GM19099 (cell line): ENCODE data around the gene CDK1.

Experiments
- POLR2A ChIP-seq: IDR thresholded peaks from 3 replicates; pipeline ENCODE4 v1.6.1; 2011; ENCODE audit warnings: low read depth; ENCODE audit not compliant: insufficient read length; ENCODE audit errors: extremely low read depth

CDK1 gene

GRCh38 chr10:60760711-60761210, 17.5 kb upstream of the CDK1 start:
- no peak for TF ChIP-seq POLR2A

GRCh38 chr10:60762554-60762953, 15.7 kb upstream of the CDK1 start:
- TF ChIP-seq POLR2A: no peak

- TF ChIP-seq POLR2A: no peak
Observed at GRCh38 chr10:60767424-60767823, 10.9 kb upstream of the CDK1 start.

- TF ChIP-seq POLR2A: no peak
Observed at GRCh38 chr10:60769406-60769805, 8.9 kb upstream of the CDK1 start.

GRCh38 chr10:60777696-60778213, 523 bp upstream of the CDK1 start:
- no peak for TF ChIP-seq POLR2A

GRCh38 chr10:60778971-60779796, 906 bp downstream of the CDK1 start:
- TF ChIP-seq POLR2A: no peak

- no peak for TF ChIP-seq POLR2A
Observed at GRCh38 chr10:60781661-60782060, 3.4 kb downstream of the CDK1 start.

GRCh38 chr10:60784641-60785040, 6.4 kb downstream of the CDK1 start:
- no peak for TF ChIP-seq POLR2A

GRCh38 chr10:60788544-60788943, 10.3 kb downstream of the CDK1 start:
- TF ChIP-seq POLR2A: no peak

- no peak for TF ChIP-seq POLR2A
Observed at GRCh38 chr10:60789340-60789739, 11.1 kb downstream of the CDK1 start.

- TF ChIP-seq POLR2A: no peak
Observed at GRCh38 chr10:60794953-60795352, 16.7 kb downstream of the CDK1 start.

- no peak for TF ChIP-seq POLR2A
Observed at GRCh38 chr10:60795465-60796202, 17.4 kb downstream of the CDK1 start.

GRCh38 chr10:60796481-60796880, 18.2 kb downstream of the CDK1 start:
- no peak for TF ChIP-seq POLR2A

GRCh38 chr10:60797200-60797599, 18.9 kb downstream of the CDK1 start:
- peak; percentile 17 for TF ChIP-seq POLR2A

- no peak for TF ChIP-seq POLR2A
Observed at GRCh38 chr10:60798031-60798430, 19.8 kb downstream of the CDK1 start.

GRCh38 chr10:60798870-60799269, 20.6 kb downstream of the CDK1 start:
- TF ChIP-seq POLR2A: no peak
